Ovary (tissue), 9 donors: ENCODE data around the gene OSBPL5. TPM values are rescaled to one million over a fixed set of nuclear protein-coding genes. Genes with fewer than 3 reads are reported as not detected.
A peak's percentile ranks its signal among the peaks of the same experiment; 100 is the strongest.

ENCODE experiments used
- DNase-seq, 5 donors: peaks; one replicate each; pipeline ENCODE4 v3.0.0-alpha.2; 2019 to 2020
- H3K27ac ChIP-seq, 2 donors: fragments of 200-600 bp; one replicate each; pipeline versions ENCODE4 v1.5.1 to v1.8.0; 2019 to 2022
- H3K27me3 ChIP-seq: fragments of 200-600 bp; one replicate; pipeline ENCODE4 v1.8.0; 2022
- H3K36me3 ChIP-seq: fragments of 200-600 bp; sonication (generic); one replicate; pipeline ENCODE4 v1.5.1; 2019
- H3K4me1 ChIP-seq: one replicate; pipeline ENCODE4 v1.8.1; 2013; ENCODE audit warnings: mild to moderate bottlenecking, moderate library complexity; ENCODE audit not compliant: insufficient read depth
- H3K4me3 ChIP-seq: fragments of 200-600 bp; sonication (generic); one replicate; pipeline ENCODE4 v1.5.1; 2017
- H3K9me3 ChIP-seq, 2 donors: fragments of 200-600 bp in 1 of 2; sonication (generic) in 1 of 2; one replicate each; pipeline versions ENCODE4 v1.5.1 to v1.8.1; 2013 to 2019; ENCODE audit warnings: mild to moderate bottlenecking in 1 of 2, moderate library complexity in 1 of 2
- CTCF ChIP-seq, 3 donors: fragments of 450-650 bp in 2 of 3; fragments of 200-600 bp in 1 of 3; IDR thresholded peaks; one replicate each; pipeline versions ENCODE4 v1.5.1 to v1.8.0; 2016 to 2022; ENCODE audit warnings: antibody characterized with exemption in 3 of 3, mild to moderate bottlenecking in 1 of 3
- EP300 ChIP-seq: sonication (generic); formaldehyde crosslinking; IDR thresholded peaks from one replicate; pipeline ENCODE4 v1.6.1; 2017; ENCODE audit warnings: antibody characterized with exemption
- POLR2A ChIP-seq: fragments of 450-650 bp; IDR thresholded peaks from one replicate; pipeline ENCODE4 v1.6.1; 2017; ENCODE audit warnings: antibody characterized with exemption, mild to moderate bottlenecking, moderate library complexity
- WGBS, 3 donors: extraction: QIAGEN DNeasy Blood & Tissue Kit in 1 of 3; methylation state at CpG; one replicate each; pipeline versions ENCODE4 v1.1.5 to v1.1.7; 2013 to 2017; 5-methylcytosine and 5-hydroxymethylcytosine counted together
- intact Hi-C, 4 donors: fragments of 100-400 bp; cut with DNase I; formaldehyde crosslinking; loops; one replicate each; pipeline versions ENCODE4 v1.11.0 to v1.15.1; 2022 to 2023
- polyA plus RNA-seq, 2 donors: library from polyadenylated mRNA; stranded (reverse); fragments of 200-250 nt in 1 of 2; fragments of 350-450 nt in 1 of 2; fragmentation: Illumina TruSeq in 1 of 2; extraction: RNeasy Lipid Tissue Mini Kit (QIAGEN cat#74804) in 1 of 2; gene quantifications; one replicate each; pipeline ENCODE4 v1.2.3, GENCODE V29; 2013 to 2014
- total RNA-seq, 7 donors: library from RNA; depleted of rRNA in 2 of 7; stranded (reverse); fragments of >200 nt in 2 of 7; fragmentation: NEBNext Ultra II Directional in 3 of 7; extraction: Animal tissue kit (Norgen Biotek cat#: 25700) in 3 of 7; gene quantifications; one replicate each; pipeline versions ENCODE4 v1.1.0 to v1.2.4, GENCODE V29; 2016 to 2023
- donor health status: DM: no; HTN: no; CAD: no; lungs with moderate emphysema.
- donor health status: DM: no; HTN: no; CAD: no.
- donor health status: Bipolar disorder and iron deficiency.
- donor health status: DM: yes; HTN: yes; CAD: no.
- donor health status: DM: no; HTN: no; CAD: no.
- donor health status: DM: yes; HTN: yes; CAD: no.

The OSBPL5 gene
- total and polyA plus RNA-seq, 9 donors, result 3.0 to 41.0 (median 23.3) TPM

GRCh38 chr11:3091846-3092602 is 73.1 kb downstream of the OSBPL5 start:
- Histone ChIP-seq H3K27ac (no peak overlapping the region), H3K9me3 (no peaks in the 10 kb centered on the region), H3K27me3 (no peaks in the 10 kb centered on the region), H3K4me3 (no peak overlapping the region), H3K4me1 (no peaks in the 10 kb centered on the region), H3K36me3 (no peaks in the 10 kb centered on the region)
- intact Hi-C loops, result loop anchor here (5.0 to 10.0 kb wide), 3 partner anchors 55 to 557 kb away; no protein-coding TSS in a partner anchor
- peak; percentile 41 to 74 (median 64) for DNase-seq
- TF ChIP-seq EP300 (no peak), POLR2A (no peak), CTCF (IDR thresholded peaks at IDR 0.05) (peak; percentile 90 to 100 (median 92))
- 44 to 46% (median 46%) methylated on average over 26 to 27 of the region's 27 CpGs for WGBS, 3 donors

- no peak overlapping the region for H3K4me3 ChIP-seq
- WGBS, 3 donors, result 65 to 67% (median 65%) methylated on average over 13 to 14 of the region's 14 CpGs
- H3K9me3 ChIP-seq, result no peaks in the 10 kb centered on the region
- intact Hi-C loops, result loop anchor here (5.0 to 10.0 kb wide), 3 partner anchors 54 to 556 kb away; no protein-coding TSS in a partner anchor
- TF ChIP-seq CTCF (IDR thresholded peaks at IDR 0.05) (no peak), EP300 (no peak), POLR2A (no peak)
- no peaks in the 10 kb centered on the region for H3K4me1 ChIP-seq
- H3K36me3 ChIP-seq, result no peaks in the 10 kb centered on the region
- no peak overlapping the region for H3K27ac ChIP-seq
- DNase-seq, result peak in 1 of 5 donors; percentile 8
- H3K27me3 ChIP-seq, result no peaks in the 10 kb centered on the region
Observed at GRCh38 chr11:3091081-3091845, 73.8 kb downstream of the OSBPL5 start.

- Histone ChIP-seq H3K27me3 (no peaks in the 10 kb centered on the region), H3K9me3 (no peaks in the 10 kb centered on the region), H3K4me3 (no peak overlapping the region), H3K27ac (no peak overlapping the region), H3K36me3 (no peaks in the 10 kb centered on the region), H3K4me1 (no peaks in the 10 kb centered on the region)
- TF ChIP-seq POLR2A (no peak), EP300 (no peak), CTCF (IDR thresholded peaks at IDR 0.05) (no peak)
- 89 to 92% (median 91%) methylated on average over 13 of the region's 13 CpGs for WGBS, 3 donors
- no peak for DNase-seq
- intact Hi-C loops, result loop anchor here (5.0 to 10.0 kb wide), 3 partner anchors 53 to 555 kb away; no protein-coding TSS in a partner anchor
Observed at GRCh38 chr11:3090096-3090901, 74.8 kb downstream of the OSBPL5 start.
